Activated CD8-positive, alpha-beta memory T cell treated with anti-CD3 and anti-CD28 coated beads for 48 hours (primary cell): ENCODE results near the gene TDP2.
"Not testable (repeated sequence)": the region's sequence is repeated elsewhere in the genome, so short reads cannot be mapped to it uniquely, and the experiment has no call there.

Experiments used
- DNase-seq, 3 experiments: peaks; one replicate each; pipeline ENCODE4 v3.0.0-alpha.2; 2020; ENCODE audit warnings: low read depth in 2 of 3, low spot score in 2 of 3

Gene TDP2

GRCh38 chr6:24683297-24684296 is 16.9 kb upstream of the TDP2 start:
- no peak for DNase-seq

- DNase-seq: no peak
Observed at GRCh38 chr6:24680582-24680981, 13.9 kb upstream of the TDP2 start.

GRCh38 chr6:24678792-24679352 is 12.2 kb upstream of the TDP2 start:
- not testable (repeated sequence) for DNase-seq

GRCh38 chr6:24673625-24674024 is 6.9 kb upstream of the TDP2 start:
- DNase-seq: no peak

- no peak for DNase-seq
Observed at GRCh38 chr6:24672620-24673182, 6.0 kb upstream of the TDP2 start.

DNA sequence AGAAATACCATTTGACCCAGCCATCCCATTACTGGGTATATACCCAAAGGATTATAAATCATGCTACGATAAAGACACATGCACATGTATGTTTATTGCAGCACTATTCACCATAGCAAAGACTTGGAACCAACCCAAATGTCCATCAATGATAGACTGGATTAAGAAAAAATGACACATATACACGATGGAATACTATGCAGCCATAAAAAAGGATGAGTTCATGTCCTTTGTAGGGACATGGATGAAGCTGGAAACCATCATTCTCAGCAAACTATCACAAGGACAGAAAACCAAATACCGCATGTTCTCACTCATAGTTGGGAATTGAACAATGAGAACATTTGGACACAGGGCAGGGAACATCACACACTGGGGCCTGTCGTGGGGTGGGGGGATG is 4.4 kb upstream of the TDP2 start:
- DNase-seq: not testable (repeated sequence)

GRCh38 chr6:24670492-24670891 is 3.8 kb upstream of the TDP2 start:
- not testable (repeated sequence) for DNase-seq

GRCh38 chr6:24668997-24669361 is 2.3 kb upstream of the TDP2 start:
- no peak for DNase-seq

- not testable (repeated sequence) for DNase-seq
Observed at GRCh38 chr6:24668066-24668996, 1.6 kb upstream of the TDP2 start.

GRCh38 chr6:24667378-24667803 is 692 bp upstream of the TDP2 start:
- DNase-seq: no peak

GRCh38 chr6:24666097-24666640 is 530 bp downstream of the TDP2 start:
- peak in 1 of 3 experiments; percentile 6 for DNase-seq

GRCh38 chr6:24664046-24664987 is 2.4 kb downstream of the TDP2 start:
- no peak for DNase-seq

DNA sequence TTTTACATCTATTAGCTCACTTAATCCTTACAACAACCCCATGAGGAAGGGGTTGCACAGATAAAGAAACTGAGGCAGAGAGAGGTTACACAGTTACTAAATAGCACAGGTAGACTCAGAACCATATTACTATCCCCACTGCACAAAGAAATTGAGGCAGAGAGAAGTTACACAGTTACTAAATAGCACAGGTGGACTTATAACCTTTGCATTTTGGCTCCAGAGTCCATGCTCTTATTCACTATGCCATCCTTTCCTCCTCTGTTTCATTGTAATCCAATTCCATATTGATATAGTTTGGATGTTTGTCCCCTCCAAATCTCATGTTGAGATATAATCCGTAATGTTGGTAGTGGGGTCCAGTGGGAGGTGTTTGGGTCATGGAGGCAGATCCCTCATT is 3.5 kb downstream of the TDP2 start:
- no peak for DNase-seq

DNA sequence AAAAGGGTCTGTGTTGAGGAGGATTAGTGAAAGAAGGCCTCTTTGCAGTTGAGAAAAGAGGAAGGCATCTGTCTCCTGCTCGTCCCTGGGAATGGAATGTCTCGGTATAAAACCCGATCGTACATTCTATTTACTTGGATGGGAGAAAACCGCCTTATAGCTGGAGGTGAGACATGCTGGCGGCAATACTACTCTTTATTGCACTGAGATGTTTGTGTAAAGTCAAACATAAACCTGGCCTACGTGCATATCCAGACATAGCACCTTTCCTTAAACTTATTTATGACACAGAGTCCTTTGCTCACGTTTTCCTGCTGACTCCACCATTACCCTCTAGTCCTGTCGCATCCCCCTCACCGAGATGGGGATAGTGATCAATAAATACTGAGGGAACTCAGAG is 4.5 kb downstream of the TDP2 start:
- no peak for DNase-seq

- not testable (repeated sequence) for DNase-seq
Observed at GRCh38 chr6:24661759-24662158, 4.9 kb downstream of the TDP2 start.

GRCh38 chr6:24660105-24660504 is 6.6 kb downstream of the TDP2 start:
- DNase-seq: no peak

DNA sequence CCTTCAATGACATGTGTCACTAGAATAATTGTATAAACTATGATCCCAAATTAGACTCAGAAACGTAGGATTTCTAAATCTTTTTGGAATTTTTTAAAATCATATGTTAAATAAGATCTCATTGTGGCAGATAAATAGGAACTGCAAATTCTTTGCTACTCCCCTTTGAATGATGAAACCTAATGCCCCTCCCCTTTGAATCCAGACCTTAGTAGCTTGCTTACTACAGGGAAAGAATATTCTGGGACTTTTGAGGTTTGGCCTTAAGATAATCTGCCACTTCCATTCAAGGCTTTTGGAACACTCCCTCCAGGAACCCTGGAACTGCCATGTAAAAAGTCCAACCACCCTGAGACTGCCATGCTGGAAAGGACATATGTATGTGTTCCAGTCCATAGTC is 7.1 kb downstream of the TDP2 start:
- no peak for DNase-seq

DNA sequence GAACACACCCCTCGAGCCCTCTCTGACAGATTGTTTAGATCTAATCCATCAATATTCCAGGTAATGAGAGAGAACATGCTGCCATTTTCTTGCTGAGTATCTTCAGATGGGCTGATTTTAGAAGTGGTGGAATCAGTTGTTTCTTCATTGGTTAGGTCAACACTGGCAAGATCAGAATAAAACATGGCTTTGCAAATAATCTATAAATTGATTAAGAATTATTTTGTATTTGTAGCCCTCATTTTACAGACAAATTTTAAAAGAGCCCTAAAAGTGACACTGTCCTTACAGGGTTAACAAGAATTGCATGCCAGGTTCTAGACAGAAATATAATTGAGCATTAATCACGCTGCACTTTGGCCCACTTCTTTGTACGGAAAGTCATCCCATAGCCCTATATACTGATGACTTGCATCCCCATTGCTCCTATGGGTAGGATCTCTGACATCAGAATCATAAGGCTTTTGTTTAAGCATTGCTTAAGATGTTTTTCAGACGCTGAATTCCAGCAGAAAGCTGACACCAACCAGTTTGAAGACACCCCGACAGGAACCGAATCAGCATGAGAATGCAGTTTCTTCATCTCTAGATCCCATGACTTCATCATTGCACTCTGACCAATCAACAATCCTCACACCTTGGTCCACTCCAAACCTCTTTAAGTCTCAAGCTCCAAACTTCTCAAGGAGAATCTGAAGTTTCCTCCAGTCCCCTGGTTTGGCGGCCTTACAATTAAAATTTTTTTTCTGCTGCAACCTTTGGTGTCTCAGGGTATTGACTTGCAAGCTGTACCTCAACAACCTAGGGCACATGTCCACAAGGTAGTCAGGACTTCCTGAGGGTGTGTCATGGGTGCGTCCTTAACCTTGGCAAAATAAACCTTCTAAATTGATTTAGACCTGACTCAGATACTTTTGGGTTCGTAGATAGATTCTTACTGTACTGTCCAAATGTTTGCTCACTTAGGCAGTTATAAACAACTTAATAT is 7.8 kb downstream of the TDP2 start:
- no peak for DNase-seq
